Measurements from ENCODE around the gene DCST2.
A peak's percentile ranks its signal among the peaks of the same experiment; 100 is the strongest.

DCST2 gene

DNA sequence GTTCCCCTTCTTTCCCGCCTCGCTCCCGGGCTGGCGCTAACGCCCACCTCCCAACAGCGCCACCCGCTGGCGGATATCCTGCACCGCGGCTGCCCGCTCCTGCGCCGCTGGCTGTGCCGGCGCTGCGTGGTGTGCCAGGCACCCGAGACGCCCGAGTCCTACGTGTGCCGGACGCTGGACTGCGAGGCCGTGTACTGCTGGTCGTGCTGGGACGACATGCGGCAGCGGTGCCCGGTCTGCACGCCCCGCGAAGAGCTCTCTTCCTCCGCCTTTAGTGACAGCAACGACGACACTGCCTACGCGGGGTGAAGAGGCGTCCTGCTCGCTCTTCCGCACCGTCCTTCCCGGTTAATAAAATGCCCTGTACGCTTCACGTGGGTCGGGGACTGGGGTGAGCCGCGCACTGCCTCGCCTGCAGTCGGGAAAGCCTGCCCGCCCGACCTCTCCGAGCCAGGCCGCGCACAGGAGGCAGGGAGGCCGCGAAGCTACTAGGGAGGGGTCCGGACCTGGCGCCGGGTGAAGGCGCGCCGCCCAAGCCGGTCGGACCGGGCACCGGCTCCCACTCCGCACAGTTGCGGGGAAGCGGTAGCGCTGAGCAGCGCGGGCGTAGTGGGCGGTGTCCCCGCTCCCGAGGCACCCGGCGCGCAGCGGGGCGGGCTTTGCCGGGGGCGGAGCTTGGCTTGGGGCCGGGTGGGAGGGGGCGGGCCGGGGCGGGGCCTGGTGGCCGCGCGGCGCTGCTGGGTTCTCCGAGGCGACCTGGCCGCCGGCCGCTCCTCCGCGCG, 17.2 kb upstream of the DCST2 start, which contains the start of gene ADAM15:
Gene ADAM15, plus strand, starts transcription at position 757 of the 782 bp plus-strand sequence. CDS start 71 bp downstream, outside the sequence.
- Histone ChIP-seq H3K36me3 (ENCODE audit: low read length) (no peaks in the 10 kb centered on the region), H3K27me3 (ENCODE audit: low read length) (no peaks in the 10 kb centered on the region), H3K79me2 (ENCODE audit: insufficient read depth, low read length) (no peaks in the 10 kb centered on the region), H3K9me3 (ENCODE audit: insufficient read depth, low read length) (no peaks in the 10 kb centered on the region), H3F3A (ENCODE audit: insufficient read depth) (no peaks in the 10 kb centered on the region), H3K4me3 (ENCODE audit: insufficient read depth, low read length, poor library complexity, severe bottlenecking) (peak within 1 kb of the TSS; percentile 64), H3K9me2 (replicated peaks; ENCODE audit: insufficient read depth, low read length) (no peaks in the 10 kb centered on the region), H2AFZ (ENCODE audit: low read depth, low read length, severe bottlenecking) (peak within 1 kb of the TSS; percentile 90), H3K27ac (ENCODE audit: low read depth, low read length) (no peak within 1 kb of the TSS), H3K4me2 (ENCODE audit: low read depth, low read length, poor library complexity, severe bottlenecking) (peak within 1 kb of the TSS; percentile 72), H4K20me1 (ENCODE audit: low read depth, low read length) (no peaks in the 10 kb centered on the region; the same call in 1 of the 2 replicates), H3K9ac (ENCODE audit: low read length) (peak within 1 kb of the TSS; percentile 63)
- no peak for TF ChIP-seq EZH2phosphoT487 (conservative IDR thresholded peaks at IDR 0.05; ENCODE audit: low read length)
- TF ChIP-seq, protein P1, sequence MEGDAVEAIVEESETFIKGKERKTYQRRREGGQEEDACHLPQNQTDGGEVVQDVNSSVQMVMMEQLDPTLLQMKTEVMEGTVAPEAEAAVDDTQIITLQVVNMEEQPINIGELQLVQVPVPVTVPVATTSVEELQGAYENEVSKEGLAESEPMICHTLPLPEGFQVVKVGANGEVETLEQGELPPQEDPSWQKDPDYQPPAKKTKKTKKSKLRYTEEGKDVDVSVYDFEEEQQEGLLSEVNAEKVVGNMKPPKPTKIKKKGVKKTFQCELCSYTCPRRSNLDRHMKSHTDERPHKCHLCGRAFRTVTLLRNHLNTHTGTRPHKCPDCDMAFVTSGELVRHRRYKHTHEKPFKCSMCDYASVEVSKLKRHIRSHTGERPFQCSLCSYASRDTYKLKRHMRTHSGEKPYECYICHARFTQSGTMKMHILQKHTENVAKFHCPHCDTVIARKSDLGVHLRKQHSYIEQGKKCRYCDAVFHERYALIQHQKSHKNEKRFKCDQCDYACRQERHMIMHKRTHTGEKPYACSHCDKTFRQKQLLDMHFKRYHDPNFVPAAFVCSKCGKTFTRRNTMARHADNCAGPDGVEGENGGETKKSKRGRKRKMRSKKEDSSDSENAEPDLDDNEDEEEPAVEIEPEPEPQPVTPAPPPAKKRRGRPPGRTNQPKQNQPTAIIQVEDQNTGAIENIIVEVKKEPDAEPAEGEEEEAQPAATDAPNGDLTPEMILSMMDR (IDR thresholded peaks at IDR 0.05; ENCODE audit: insufficient read depth, low read length, poor library complexity, severe bottlenecking) = peak; percentile 73

DNA sequence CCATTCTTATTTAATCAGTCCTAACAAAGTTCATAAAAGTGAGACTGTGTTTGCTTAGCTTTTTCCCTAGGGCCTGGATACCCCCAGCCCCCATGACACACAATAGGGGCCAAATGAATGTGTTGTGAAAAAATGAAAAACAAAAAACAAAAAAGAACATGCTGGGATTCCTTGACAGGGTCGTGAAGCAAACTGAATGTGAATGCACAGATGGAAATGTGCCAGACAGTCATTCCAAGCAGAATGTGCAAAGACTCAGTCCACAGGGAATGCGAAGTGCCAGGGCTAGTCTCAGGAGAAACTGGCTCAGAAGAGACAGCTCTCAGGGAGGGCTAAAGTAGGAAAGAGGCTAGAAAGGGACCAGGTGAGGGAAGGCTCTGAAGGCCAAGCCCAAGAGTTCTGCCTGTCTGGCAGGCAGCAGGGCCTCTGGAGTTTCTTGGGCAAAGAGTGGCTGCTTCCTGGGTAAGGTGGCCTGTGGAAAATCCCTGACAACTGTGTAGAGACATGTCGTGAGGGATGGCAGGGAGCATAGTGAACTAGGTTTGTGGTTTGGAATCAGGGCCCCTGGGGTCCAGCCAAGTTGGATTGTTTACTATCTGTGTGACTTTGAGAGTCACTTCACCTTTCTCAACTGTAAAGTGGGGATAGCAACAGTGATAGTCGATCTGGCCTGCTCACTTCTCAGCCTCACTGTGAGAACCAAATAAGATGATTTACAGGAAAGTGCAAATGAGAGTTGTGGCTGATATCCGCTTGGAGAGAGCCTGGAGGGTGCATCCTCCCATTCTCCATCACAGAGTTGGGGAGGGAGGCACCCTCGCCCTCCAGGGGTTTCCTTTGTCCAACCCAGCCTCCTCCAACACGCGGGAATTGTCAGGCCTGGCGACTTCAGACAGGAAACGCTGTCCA, 16.3 kb upstream of the DCST2 start:
- Histone ChIP-seq H3K9me3 (ENCODE audit: insufficient read depth, low read length) (no peaks in the 10 kb centered on the region), H3K9ac (ENCODE audit: low read length) (peak overlapping the region; percentile 63; the same call in 1 of the 2 replicates), H3K4me3 (ENCODE audit: insufficient read depth, low read length, poor library complexity, severe bottlenecking) (no peak overlapping the region), H3F3A (ENCODE audit: insufficient read depth) (no peaks in the 10 kb centered on the region), H3K36me3 (ENCODE audit: low read length) (no peaks in the 10 kb centered on the region), H3K79me2 (ENCODE audit: insufficient read depth, low read length) (no peaks in the 10 kb centered on the region), H3K27me3 (ENCODE audit: low read length) (no peaks in the 10 kb centered on the region), H2AFZ (ENCODE audit: low read depth, low read length, severe bottlenecking) (peak overlapping the region; percentile 87), H3K4me2 (ENCODE audit: low read depth, low read length, poor library complexity, severe bottlenecking) (peak overlapping the region; percentile 72), H4K20me1 (ENCODE audit: low read depth, low read length) (no peaks in the 10 kb centered on the region; the same call in 1 of the 2 replicates), H3K27ac (ENCODE audit: low read depth, low read length) (no peak overlapping the region), H3K9me2 (replicated peaks; ENCODE audit: insufficient read depth, low read length) (no peaks in the 10 kb centered on the region)
- TF ChIP-seq EZH2phosphoT487 (conservative IDR thresholded peaks at IDR 0.05; ENCODE audit: low read length) = no peak
- TF ChIP-seq, protein P1 (IDR thresholded peaks at IDR 0.05; ENCODE audit: insufficient read depth, low read length, poor library complexity, severe bottlenecking) = no peak

DNA sequence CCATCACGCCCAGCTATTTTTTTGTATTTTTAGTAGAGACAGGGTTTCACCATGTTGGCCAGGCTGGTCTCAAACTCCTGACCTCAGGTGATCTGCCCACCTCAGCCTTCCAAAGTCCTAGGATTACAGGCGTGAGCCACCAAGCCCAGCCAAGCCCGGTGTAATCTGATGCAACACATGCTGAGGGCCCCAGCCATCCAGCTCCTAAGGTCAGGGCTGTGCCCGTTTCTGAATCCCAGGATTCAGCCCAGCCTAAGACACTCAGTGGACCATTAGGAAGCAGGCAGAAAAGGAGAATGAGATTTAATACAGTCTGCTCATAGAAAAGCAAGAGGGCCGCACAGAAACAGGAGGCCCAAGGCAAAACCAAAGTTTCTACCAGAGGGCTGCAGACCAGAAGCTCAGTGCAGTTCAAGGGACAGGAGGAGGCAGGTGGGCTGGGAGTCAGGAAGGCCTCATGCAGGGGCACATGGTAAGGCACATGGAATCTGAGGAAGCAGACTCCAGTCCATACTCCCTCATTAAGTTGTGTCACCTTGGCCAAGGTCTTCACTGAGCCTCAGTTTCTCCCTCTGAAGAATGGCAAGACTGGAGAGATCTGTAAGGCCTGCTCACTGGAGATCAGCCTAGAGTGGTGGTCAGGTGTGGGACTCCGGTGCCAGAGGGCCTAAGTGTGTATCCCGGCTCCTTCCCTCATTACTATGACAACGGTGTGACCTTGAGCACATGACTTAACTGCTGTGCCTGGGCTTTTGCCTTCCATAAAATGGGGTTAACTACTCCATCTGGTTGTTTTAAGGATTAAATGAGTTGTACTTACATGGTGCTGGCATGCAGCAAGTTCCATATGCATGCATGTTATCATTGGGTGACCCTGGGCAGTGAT, 15.1 kb upstream of the DCST2 start:
- Histone ChIP-seq H3K9me3 (ENCODE audit: insufficient read depth, low read length) (no peaks in the 10 kb centered on the region), H3K9me2 (replicated peaks; ENCODE audit: insufficient read depth, low read length) (no peaks in the 10 kb centered on the region), H3K79me2 (ENCODE audit: insufficient read depth, low read length) (no peaks in the 10 kb centered on the region), H4K20me1 (ENCODE audit: low read depth, low read length) (no peaks in the 10 kb centered on the region; the same call in 1 of the 2 replicates), H3K4me3 (ENCODE audit: insufficient read depth, low read length, poor library complexity, severe bottlenecking) (no peak overlapping the region), H3K27ac (ENCODE audit: low read depth, low read length) (no peak overlapping the region), H3F3A (ENCODE audit: insufficient read depth) (no peaks in the 10 kb centered on the region), H3K4me2 (ENCODE audit: low read depth, low read length, poor library complexity, severe bottlenecking) (no peak overlapping the region), H3K27me3 (ENCODE audit: low read length) (no peaks in the 10 kb centered on the region), H3K36me3 (ENCODE audit: low read length) (no peaks in the 10 kb centered on the region), H3K9ac (ENCODE audit: low read length) (no peak overlapping the region), H2AFZ (ENCODE audit: low read depth, low read length, severe bottlenecking) (no peak overlapping the region)
- no peak for TF ChIP-seq EZH2phosphoT487 (conservative IDR thresholded peaks at IDR 0.05; ENCODE audit: low read length)
- TF ChIP-seq, protein P1 (IDR thresholded peaks at IDR 0.05; ENCODE audit: insufficient read depth, low read length, poor library complexity, severe bottlenecking) = no peak

All from SU-DHL-6 (cell line).